Measurements from ENCODE around the gene NLGN1. TPM values are rescaled to one million over a fixed set of nuclear protein-coding genes. Genes with fewer than 3 reads are reported as not detected.

The NLGN1 gene
- total and polyA plus RNA-seq, 2 of the 8 experiments (the other 6 are each of a cell fraction or from before 2014, with no cell fraction given): 7.8 to 14.8 TPM

DNA sequence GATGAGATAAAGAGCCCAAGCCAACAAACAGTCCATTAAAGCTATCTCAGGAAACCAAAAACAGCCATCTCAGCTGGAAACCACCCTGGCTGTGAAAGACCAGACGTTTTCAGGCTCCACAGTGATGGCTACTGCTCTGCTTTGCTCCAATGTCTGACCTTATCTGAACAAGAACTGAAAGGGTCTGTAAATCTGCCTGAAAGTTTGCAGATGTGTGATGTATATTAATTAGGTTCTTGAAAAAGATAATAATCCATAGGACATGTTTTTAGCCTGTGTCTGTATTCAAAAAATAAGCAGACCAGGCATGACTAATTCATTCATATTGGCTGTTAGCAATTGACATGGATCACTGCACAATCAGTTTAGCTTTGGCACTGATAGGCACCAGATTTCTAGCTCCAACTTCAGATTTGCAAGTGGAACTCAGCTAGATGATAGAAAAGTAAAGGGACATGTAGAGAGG, 850.2 kb downstream of the NLGN1 start:
- Histone ChIP-seq H3K9me3 (ENCODE audit: insufficient read depth in 2 of 2, low read depth in 1 of 2, low read length in 1 of 2) (no peaks in the 10 kb centered on the region), H3K23me2 (ENCODE audit: low read depth, low read length) (no peaks in the 10 kb centered on the region), H3K4me2 (ENCODE audit: insufficient read depth in 1 of 2, low read depth in 2 of 2, low read length in 2 of 2) (no peak overlapping the region), H4K20me1 (replicated peaks in 1 of 2; ENCODE audit: control insufficient read depth in 1 of 2, insufficient read depth in 2 of 2, low read length in 2 of 2) (no peaks in the 10 kb centered on the region), H2BK12ac (ENCODE audit: low read depth, low read length) (no peak overlapping the region), H3K14ac (ENCODE audit: insufficient read length) (no peak overlapping the region), H2AK5ac (ENCODE audit: low read depth, low read length) (no peak overlapping the region), H2BK5ac (ENCODE audit: low read depth, low read length) (no peak overlapping the region), H3K27ac (ENCODE audit: low read depth, low read length) (no peak overlapping the region), H3K9ac (replicated peaks in 1 of 4; ENCODE audit: extremely low read depth in 1 of 4, low read depth in 3 of 4, low read length in 3 of 4) (no peak overlapping the region), H3K36me3 (ENCODE audit: control insufficient read depth in 2 of 4, insufficient read depth in 4 of 4, low read length in 3 of 4) (no peaks in the 10 kb centered on the region), H3K79me1 (ENCODE audit: low read depth, low read length) (no peaks in the 10 kb centered on the region), H2BK120ac (replicated peaks; ENCODE audit: low read depth, low read length) (no peak overlapping the region), H2BK20ac (ENCODE audit: low read length) (no peak overlapping the region), H3K4me1 (replicated peaks in 1 of 4; ENCODE audit: control insufficient read depth in 3 of 4, insufficient read depth in 4 of 4, low read length in 3 of 4) (no peaks in the 10 kb centered on the region), H3K56ac (replicated peaks; ENCODE audit: insufficient read length, low read depth, low read length) (no peak overlapping the region), H4K91ac (replicated peaks; ENCODE audit: insufficient read length, low read length) (no peak overlapping the region), H2AFZ (ENCODE audit: low read length) (no peak overlapping the region), H3K27me3 (replicated peaks in 1 of 4; ENCODE audit: control insufficient read depth in 3 of 4, extremely low read depth in 1 of 4, insufficient read depth in 3 of 4, low read length in 3 of 4) (no peaks in the 10 kb centered on the region), H3K79me2 (ENCODE audit: control insufficient read depth in 1 of 2, insufficient read depth in 2 of 2, low read length in 2 of 2) (no peaks in the 10 kb centered on the region), H3K4ac (replicated peaks; ENCODE audit: insufficient read length, low read depth, low read length) (no peak overlapping the region), H4K8ac (ENCODE audit: extremely low read depth, insufficient read depth, low read length) (no peak overlapping the region), H4K5ac (ENCODE audit: insufficient read length, low read depth, low read length) (no peak overlapping the region), H3K18ac (ENCODE audit: extremely low read depth, low read length) (no peak overlapping the region), H3K23ac (ENCODE audit: insufficient read length) (no peak overlapping the region), H2BK15ac (ENCODE audit: low read length) (no peak overlapping the region), H3K4me3 (ENCODE audit: extremely low read depth in 1 of 4, insufficient read depth in 2 of 4, low read depth in 3 of 4, low read length in 4 of 4) (no peak overlapping the region)
- POLR2A ChIA-PET (ENCODE audit: partially characterized antibody): no interaction called here
- CTCF ChIA-PET (ENCODE audit: partially characterized antibody): no interaction called here
- TF ChIP-seq TBP (IDR thresholded peaks at IDR 0.05; ENCODE audit: low read depth, low read length): no peak
- no peak for TF ChIP-seq RXRA (IDR thresholded peaks at IDR 0.05; ENCODE audit: insufficient read depth, low read depth, low read length)
- no peak for TF ChIP-seq ATF2 (IDR thresholded peaks at IDR 0.05; ENCODE audit: low read length)
- TF ChIP-seq SRF (IDR thresholded peaks at IDR 0.05; ENCODE audit: low read depth, low read length): no peak
- TF ChIP-seq CBX5 (IDR thresholded peaks at IDR 0.05; ENCODE audit: low read depth, low read length): no peak
- TF ChIP-seq TEAD4 (IDR thresholded peaks at IDR 0.05; ENCODE audit: low read depth, low read length): no peak
- TF ChIP-seq CEBPB (IDR thresholded peaks at IDR 0.05; ENCODE audit: low read depth, low read length): no peak
- TF ChIP-seq NRF1 (IDR thresholded peaks at IDR 0.05; ENCODE audit: low read depth, low read length): no peak
- TF ChIP-seq POU5F1 (IDR thresholded peaks at IDR 0.05; ENCODE audit: low read depth, low read length): no peak
- TF ChIP-seq ZNF274 (IDR thresholded peaks at IDR 0.05; ENCODE audit: borderline replicate concordance, extremely low read depth, low read length): no peak
- no peak for TF ChIP-seq ATF3 (IDR thresholded peaks at IDR 0.05; ENCODE audit: insufficient read depth, low read depth, low read length)
- FAIRE-seq (no peak), DNase-seq (ENCODE audit: low read depth in 1 of 2, low spot score in 2 of 2) (no peak)
- WGBS, 2 experiments (ENCODE audit: extremely low coverage in 1 of 2, insufficient coverage in 1 of 2, insufficient read length in 1 of 2, insufficient replicate concordance in 2 of 2, low coverage in 1 of 2, low lambda C conversion rate in 2 of 2, missing lambda C conversion rate in 1 of 2): 79% methylated on average over 1 of the region's 1 CpG; no CpG with 5 or more reads in 1 of the 2 experiments
